ENCODE measurements around the gene DENND4A.

Gene DENND4A

GRCh38 chr15:65792138-65792987, at the start of gene DENND4A:
DENND4A (minus strand) TSS chr15:65792293; CDS start chr15:65756450, 35,843 bp downstream.
- DNase-seq (ENCODE audit: low read depth): peak; percentile 97
- peak within 1 kb of the TSS; percentile 92 for H3K4me3 ChIP-seq (ENCODE audit: low read depth, low read length)
- TF ChIP-seq CTCF (IDR thresholded peaks at IDR 0.05; ENCODE audit: low read depth, low read length, missing control alignments): no peak

DNA sequence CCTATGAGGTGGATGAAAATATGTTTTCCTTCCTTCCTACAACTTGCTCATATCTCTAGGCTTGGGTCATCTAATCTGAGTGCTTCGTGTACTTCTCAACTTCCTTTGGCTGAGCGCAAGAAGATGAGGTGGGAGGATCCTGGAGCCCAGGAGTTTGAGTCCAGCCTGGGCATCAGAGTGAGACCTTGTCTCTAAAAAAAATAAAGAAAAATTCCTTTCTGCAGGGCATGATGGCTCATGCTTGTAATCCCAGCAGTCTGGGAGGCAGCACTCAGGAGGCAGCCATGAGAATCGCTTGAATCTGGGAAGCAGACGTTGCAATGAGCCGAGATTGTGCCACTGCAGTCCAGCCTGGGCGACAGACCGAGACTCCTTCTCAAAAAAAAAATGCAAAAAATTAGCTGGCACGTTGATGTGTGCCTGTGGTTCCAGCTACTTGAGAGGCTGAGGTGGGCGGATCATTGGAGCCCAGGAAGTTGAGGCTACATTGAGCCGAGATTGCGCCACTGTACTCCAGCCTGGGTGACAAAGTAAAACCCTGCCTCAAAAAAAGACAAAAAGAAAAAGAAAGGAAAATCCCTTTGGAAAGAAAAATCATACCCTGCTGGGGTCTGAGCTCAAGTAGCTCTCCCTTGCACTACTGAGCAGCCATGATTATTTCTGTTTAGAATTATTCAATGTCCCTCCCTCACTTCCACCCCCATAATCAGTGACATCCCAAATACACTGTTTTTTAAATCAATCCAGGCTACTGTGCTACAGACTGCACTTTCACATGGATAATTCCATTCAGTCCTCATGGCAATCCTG, 49.2 kb upstream of the DENND4A start:
- TF ChIP-seq CTCF (IDR thresholded peaks at IDR 0.05; ENCODE audit: low read depth, low read length, missing control alignments): no peak
- no peak for DNase-seq (ENCODE audit: low read depth)
- H3K4me3 ChIP-seq (ENCODE audit: low read depth, low read length): no peak overlapping the region

GRCh38 chr15:65839985-65840384, 47.9 kb upstream of the DENND4A start:
- no peak overlapping the region for H3K4me3 ChIP-seq (ENCODE audit: low read depth, low read length)
- no peak for DNase-seq (ENCODE audit: low read depth)
- no peak for TF ChIP-seq CTCF (IDR thresholded peaks at IDR 0.05; ENCODE audit: low read depth, low read length, missing control alignments)

- H3K4me3 ChIP-seq (ENCODE audit: low read depth, low read length): no peak overlapping the region
- no peak for DNase-seq (ENCODE audit: low read depth)
- TF ChIP-seq CTCF (IDR thresholded peaks at IDR 0.05; ENCODE audit: low read depth, low read length, missing control alignments): no peak
Measured at GRCh38 chr15:65839354-65839901, 47.3 kb upstream of the DENND4A start.

DNA sequence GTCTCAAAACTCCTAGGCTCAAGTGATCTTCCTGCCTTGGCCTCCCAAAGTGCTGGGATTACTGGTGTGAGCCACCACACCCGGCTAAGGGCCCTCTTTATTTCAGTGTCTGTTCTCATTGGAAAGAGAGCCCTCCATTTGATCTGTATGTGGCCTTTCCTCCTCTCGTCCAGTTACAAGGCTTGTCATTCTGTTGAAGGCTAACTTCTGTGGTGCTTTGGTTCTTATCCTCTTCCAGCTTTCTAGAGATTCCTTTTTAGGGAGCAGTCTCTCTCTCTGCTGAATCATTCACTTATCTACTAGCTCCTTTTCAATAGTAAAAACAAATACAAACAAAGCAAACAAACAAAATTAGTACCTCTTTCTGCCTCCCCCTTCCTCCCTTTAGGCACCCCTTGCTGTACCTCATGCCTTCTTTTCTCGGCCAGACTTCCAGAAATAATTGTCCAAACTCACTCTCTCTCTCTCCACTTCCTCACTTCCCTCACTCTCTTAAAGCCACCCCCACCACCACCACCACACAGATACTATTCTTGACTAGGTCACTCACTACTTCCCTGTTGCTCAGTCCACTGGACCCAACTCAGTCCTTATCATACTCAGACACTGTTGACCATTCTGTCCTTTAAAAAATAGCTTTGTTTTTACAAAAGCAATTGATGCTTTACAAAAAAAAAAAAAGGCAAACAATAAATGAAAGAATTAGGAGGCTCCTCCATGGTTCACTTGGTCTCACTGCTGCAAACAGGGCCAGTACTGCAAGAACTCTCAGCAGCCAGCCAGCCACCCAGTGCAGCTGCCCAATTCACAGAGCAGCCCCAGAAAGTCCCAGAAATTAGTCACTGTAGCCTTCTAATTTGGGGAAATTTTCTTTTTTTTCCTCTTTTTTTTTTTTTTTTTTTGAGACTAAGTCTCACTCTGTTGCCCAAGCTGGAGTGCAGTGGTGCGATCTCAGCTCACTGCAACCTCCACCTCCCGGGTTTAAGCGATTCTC, 45.5 kb upstream of the DENND4A start:
- DNase-seq (ENCODE audit: low read depth): no peak
- H3K4me3 ChIP-seq (ENCODE audit: low read depth, low read length): no peak overlapping the region

More for the DNA sequence above, 45.5 kb upstream of the DENND4A start:
- no peak for TF ChIP-seq CTCF (IDR thresholded peaks at IDR 0.05; ENCODE audit: low read depth, low read length, missing control alignments)
